Measurements from ENCODE around the gene CNPY1.

Gene CNPY1

DNA sequence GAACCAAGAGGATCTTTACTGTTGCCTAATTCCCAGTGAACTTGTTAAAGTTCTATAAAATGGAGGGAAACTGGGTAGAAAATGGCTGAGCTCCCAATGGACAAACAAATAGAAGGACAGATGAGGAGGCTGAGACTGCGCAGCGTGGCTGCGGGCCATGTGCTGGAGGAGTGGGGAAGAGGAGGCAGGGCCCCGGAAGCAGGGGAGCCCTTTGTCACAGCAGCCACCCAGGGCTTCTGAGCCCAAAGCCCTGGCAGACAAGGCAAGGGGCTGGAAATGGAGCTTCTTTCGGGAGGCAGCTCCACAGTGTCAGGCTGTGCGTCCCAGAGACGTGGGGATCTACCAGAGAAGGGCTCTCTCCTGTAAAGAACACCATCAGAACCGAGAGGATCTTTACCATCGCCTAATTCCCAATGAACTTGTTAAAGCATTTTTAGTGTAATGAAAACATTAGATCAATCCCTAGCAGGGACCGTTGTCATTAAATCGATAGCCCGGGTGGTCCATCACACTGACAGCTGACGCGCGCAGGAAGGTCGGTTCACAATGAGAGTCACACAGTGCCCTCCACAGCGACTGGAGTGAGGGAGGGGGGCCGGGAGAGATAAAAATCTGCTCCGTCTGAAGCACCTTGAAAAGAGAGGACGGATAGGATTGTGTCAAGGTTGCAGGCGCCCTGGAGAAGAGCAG, 14.0 kb upstream of the CNPY1 start:
- TF ChIP-seq, protein P1, sequence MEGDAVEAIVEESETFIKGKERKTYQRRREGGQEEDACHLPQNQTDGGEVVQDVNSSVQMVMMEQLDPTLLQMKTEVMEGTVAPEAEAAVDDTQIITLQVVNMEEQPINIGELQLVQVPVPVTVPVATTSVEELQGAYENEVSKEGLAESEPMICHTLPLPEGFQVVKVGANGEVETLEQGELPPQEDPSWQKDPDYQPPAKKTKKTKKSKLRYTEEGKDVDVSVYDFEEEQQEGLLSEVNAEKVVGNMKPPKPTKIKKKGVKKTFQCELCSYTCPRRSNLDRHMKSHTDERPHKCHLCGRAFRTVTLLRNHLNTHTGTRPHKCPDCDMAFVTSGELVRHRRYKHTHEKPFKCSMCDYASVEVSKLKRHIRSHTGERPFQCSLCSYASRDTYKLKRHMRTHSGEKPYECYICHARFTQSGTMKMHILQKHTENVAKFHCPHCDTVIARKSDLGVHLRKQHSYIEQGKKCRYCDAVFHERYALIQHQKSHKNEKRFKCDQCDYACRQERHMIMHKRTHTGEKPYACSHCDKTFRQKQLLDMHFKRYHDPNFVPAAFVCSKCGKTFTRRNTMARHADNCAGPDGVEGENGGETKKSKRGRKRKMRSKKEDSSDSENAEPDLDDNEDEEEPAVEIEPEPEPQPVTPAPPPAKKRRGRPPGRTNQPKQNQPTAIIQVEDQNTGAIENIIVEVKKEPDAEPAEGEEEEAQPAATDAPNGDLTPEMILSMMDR (IDR thresholded peaks at IDR 0.05), result no peak

DNA sequence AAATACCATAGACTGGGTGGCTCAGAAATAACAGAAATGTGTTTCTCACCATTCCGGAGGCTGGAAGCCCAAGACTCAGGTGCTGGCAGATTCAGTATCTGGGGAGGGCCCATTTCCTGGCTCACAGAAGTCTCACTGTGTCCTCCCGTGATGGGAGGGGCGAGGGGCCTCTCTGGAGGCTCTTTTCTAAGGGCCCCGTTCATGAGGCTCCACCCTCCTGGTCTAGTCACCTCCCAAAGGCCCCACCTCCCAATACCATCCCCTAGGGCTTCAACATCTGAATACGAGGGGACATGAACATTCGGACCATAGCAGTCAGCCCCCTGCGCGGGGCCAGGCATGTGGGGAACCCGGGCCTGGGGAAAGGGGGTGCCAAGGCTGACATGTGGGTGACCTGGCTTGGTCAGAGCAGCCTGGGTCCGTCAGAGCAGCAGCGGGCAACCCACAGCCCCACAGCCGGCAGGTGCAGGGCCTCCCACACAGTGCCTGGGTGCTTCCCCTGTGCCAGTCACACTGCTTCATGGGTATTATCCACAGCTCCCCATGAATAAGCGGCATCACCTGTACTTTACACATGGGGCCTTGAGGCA, 13.3 kb upstream of the CNPY1 start:
- TF ChIP-seq, protein P1 (IDR thresholded peaks at IDR 0.05), result no peak

DNA sequence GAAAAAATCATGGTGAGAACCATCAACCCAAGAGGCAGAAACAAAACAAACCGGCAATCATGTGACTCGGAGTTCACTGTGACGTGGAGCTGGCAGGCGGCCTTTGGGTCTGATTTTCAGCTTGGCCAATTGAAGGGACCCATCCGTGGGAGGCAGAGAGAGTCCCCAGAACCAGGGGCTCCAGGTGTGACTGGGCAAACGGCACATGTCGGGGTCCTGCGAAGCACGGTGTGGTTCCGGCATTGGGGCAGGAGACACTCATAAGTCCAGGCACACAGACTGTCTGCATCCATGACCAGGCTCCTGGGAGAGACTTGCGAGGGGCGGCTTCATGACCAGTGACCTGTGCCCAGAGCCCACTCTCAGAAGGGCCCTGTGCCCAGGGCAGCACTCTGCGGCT, 12.6 kb upstream of the CNPY1 start:
- TF ChIP-seq, protein P1 (IDR thresholded peaks at IDR 0.05), result no peak

DNA sequence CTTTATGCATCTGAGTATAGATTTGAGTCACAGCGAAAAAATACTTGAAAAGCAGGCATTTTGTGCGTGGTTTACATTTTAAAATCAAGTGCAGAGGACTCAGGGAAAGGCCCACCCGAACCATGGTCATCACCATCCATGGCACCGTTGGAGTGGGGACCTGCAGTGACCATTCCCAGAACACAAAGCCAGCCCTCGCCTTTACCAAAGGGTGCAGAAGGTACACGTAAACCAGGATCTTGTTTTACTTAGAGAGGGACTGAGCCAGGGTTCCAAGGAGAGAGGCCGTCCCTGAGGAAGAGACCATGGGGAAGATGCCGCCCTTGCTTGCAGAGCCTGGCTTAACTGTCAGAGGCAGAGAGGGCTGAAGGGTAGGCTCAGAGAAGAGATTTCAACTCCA, 12.0 kb upstream of the CNPY1 start:
- TF ChIP-seq, protein P1 (IDR thresholded peaks at IDR 0.05), result no peak

DNA sequence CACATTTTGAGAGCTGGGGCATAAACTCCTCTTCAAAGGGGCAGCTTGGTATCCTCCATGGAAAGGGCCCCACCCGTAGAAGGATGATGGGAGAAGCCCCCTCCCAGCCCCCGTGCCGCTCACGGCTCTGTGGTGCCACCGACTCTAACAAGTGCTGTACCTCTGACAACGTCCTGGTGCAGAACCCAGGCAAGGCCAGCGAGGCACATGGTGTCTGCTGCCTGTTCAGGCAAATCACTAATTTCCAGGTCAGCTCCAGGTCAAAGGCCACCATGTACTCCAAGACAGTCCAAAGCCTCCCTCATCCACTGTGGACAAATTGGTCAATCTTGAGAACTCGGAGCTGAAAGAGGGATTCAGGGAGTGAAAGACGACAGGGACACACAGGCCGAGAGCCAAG, 11.4 kb upstream of the CNPY1 start:
- TF ChIP-seq, protein P1 (IDR thresholded peaks at IDR 0.05), result no peak

DNA sequence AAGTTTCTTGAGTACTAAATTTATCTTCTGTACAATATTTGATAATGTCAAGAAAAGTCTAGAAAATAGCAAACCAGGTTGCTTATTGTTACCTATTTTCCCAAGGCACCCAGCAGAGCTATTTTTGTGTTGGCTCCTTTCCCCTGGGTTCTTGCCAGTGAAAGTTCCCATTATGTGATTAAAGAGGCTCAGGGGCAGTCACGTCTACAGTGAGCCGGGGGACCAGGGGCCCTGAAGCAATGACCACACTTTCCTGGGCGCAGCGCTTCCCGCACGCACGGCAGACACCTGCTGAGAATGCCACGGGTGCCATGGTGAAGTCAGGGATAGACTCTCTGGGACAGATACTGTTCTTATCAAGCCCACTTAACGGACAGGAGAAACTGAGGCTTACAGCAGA, 10.4 kb upstream of the CNPY1 start:
- TF ChIP-seq, protein P1 (IDR thresholded peaks at IDR 0.05), result no peak

DNA sequence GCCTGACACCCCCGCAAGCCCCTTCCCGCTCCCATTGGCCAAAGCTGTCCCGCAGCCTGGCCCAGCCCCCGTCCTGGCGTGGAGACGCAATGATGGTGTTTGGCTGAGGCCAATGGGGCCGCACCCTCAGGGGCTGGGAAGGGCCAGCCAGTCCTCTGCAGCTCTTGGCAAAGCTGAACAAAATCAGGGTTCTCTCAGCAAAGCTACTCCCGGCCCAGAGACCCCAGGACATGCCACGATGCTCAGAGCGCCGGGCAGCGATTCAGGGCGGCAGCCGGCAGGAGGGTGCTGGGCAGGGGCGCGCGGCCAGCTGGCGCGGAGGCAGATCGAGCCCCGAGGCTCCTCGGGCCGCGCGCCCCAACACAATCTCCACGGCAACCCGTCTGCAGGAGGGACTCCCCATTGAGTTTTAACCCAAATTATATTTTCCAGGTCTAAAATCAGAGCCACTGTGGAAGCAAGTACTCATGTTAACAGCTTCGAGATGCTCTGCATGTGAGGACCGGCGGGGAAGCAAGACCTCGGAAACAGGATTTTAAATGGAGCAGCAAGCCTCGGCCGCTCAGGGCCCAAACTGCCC, 8.8 kb upstream of the CNPY1 start:
- TF ChIP-seq, protein P1 (IDR thresholded peaks at IDR 0.05), result no peak

Data from LNCAP (cell line).